GM19397 (cell line): ENCODE data around the gene C20orf204.
A peak's percentile ranks its signal among the peaks of the same experiment; 100 is the strongest.

Experiments
- ATAC-seq: cut with Tn5 transposase; IDR thresholded peaks from one replicate; pipeline ENCODE4 v1.9.1; 2021; ENCODE audit warnings: mild to moderate bottlenecking, moderate library complexity; ENCODE audit not compliant: unreplicated experiment

C20orf204 gene

DNA sequence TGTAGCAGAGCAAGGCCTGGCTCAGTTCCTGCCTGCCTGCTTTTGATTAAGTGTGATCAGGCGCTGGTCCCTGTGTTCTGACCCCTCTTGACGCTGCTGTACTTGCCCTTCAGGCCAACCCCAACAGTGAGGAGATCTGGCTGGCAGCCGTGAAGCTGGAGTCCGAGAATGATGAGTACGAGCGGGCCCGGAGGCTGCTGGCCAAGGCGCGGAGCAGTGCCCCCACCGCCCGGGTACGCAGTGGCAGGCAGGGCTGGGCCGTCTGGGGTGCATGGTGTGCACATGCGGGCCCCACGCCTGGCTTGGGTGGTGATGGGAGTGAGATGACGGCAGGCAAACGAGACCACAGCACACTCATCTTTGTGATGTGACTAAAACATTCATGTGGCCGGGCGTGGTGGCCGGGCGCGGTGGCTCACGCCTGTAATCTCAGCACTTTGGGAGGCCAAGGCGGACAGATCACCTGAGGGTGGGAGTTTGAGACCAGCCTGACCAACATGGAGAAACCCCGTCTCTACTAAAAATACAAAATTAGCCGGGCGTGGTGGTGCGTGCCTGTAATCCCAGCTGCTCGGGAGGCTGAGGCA, 10.1 kb upstream of the C20orf204 start:
- ATAC-seq, result no peak

DNA sequence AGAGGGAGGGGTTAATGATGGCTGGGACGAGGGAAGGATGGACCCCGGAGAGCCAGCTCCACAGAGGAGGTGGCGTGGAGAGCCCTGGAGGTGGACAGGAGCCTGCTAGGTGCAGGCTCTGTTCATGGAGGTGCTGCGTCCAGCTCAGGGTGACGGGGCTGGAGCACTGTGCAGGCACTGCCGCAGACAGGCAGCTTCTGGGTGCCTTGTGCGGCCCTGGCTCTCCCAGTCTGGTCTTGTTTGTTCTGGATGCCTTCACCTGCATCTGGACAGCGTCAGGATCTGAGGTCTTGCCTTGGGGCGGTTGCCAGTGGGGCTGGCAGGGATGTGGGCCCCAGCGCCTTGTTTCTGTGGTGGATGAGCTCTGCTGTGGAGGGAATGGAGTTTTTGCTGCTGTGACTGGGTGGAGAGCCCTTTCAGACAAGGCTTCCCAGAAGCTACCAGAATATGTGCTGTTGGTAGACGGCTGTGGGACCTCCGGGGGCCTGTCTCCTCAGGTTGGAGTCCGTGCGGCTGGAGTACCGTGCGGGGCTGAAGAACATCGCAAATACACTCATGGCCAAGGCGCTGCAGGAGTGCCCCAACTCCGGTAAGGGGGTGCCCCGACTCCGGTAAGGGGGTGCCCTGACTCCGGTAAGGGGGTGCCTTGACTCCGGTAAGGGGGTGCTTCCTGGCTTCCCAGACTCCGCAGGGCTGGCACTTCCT, 7.8 kb upstream of the C20orf204 start:
- no peak for ATAC-seq

DNA sequence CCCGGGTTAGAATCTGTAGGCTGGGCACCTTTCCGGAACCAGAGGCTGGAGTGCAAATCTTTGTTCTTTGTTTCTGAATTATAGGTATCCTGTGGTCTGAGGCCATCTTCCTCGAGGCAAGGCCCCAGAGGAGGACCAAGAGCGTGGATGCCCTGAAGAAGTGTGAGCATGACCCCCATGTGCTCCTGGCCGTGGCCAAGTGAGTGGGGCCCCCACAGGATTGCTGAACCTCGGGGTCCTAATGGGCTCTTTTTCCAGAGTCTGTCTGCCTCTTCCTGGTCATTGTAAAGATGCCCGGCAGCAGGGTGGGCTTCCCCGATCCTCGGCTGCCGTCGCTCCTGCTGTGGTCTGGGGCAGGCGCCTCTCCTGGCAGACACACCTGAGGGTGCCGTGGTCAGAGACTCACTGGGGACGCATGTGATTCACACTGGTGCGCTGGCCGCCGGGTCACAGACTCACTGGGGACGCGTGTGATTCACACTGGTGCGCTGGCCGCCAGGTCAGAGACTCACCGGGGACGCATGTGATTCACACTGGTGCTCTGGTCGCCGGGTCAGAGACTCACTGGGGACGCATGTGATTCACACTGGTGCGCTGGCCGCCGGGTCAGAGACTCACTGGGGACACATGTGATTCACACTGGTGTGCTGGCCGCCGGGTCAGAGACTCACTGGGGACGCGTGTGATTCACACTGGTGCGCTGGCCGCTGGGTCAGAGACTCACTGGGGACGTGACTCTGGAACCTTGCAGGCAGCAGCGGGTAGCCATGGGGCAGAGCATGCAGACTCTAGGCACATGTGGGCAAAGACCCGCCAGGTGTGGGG, 6.5 kb upstream of the C20orf204 start:
- no peak for ATAC-seq

DNA sequence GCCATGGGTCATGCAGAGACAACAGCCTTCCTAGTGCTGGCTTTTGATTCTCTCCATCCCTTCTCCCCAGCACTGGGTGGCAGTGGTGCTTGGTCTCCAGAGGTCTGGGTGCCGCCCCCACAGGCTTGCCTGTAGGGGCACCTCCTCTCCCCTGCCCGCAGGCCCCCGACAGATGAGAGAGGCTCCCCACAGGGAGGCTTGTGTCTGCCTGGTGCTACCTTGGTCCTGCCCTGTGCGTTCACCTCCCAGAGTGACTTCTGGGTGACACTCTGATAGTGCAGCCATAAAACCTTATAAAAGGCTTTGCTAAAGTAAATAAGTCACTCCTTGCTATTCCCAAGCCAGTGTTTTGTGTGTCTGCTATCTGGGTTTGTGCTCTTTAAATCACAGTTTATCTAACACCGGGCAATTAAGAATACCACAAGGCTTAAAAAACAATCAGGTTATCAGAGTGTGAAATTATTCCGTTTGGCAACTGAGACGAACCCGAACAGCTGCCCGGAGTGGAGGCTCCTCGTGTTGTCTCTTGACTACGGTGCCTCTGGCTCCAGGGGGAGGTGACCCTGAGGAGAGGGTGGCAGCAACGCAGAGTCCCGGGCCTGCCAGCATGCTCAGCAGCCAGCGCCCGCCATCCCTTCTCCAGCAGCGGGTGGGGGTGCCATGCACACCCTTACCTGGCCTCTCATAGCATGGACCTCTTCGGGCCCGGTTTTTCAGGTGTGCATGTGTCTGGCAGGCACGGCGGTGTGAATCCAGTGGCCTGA, 5.4 kb upstream of the C20orf204 start:
- ATAC-seq, result no peak

DNA sequence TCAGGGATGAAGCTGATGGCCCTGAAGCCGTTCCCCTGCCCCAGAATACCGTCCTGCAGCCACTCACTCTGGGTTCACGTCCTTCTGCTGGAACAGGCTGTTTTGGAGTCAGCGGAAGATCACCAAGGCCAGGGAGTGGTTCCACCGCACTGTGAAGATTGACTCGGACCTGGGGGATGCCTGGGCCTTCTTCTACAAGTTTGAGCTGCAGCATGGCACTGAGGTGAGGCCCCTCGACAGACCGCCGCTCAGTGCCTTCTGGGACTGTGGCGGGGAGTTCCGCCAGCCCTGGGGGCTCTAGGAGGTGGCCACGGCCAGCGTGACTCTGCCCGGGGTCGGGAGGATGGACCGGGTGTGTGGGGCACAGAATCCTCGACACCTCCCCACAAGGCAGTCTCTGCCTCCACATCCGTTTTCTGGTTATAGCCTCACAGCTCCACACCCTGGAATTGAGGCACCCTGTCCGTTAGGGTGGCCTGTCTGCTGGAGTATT, 4.1 kb upstream of the C20orf204 start:
- no peak for ATAC-seq

DNA sequence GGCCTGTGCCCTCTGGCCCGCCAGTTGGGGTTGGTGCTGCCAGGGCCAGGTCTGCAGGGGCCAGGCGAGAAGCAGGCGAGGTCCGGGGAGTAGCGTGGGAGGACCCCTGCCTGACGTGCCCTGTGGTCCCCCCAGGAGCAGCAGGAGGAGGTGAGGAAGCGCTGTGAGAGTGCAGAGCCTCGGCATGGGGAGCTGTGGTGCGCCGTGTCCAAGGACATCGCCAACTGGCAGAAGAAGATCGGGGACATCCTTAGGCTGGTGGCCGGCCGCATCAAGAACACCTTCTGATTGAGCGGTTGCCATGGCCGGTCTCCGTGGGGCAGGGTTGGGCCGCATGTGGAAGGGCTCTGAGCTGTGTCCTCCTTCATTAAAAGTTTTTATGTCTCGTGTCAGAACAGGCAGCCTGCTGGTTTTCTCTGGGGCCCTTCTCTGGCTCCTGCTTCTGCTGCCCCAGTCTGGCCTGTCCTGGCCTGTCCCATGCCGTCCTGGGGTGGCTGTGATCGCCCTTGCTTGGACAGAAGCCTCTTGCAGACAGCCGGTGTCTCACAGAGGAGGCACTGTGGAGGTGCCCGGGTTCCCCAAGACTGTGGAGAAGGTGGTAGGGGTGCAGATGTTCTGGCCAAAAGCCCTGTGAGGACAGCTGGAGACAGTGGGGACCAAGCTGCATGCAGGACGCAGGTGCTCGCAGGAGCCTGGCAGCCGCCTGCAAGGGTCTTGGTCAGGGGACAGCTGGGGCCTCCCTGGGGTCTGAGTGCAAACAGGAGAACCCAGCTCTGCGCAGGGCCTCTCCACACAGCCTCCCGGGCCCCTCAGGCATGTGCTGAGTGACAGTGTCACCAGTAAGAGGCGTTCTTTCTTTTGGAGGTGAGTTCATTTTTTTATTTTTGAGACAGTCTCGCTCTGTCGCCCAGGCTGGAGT, 3.0 kb upstream of the C20orf204 start:
- ATAC-seq, result no peak

DNA sequence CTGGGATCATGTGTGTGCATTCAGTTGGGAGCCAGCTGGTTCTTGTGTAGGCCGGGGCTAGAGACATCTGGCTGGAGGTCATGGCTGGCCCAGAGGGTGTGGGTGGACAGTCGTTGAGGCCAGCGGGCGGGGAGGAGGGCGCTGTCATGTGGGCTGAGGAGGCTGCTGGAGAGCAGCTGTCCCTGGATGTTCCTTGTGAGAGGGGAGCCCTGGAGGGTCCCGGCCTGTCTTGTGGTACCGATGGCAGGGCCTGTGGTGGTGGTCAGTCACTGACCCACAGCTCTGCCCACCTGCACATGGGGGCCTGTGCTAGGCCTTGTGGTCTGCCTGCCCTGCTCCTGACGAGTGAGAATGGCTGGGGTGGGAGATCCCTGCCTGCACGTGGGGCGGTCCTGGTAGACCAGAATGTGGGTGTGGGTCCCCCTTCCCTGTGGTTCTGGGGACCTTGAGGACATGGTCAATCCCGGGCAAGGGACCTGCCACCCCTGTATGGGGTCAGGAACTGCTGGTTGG, 1.9 kb upstream of the C20orf204 start:
- ATAC-seq, result no peak

DNA sequence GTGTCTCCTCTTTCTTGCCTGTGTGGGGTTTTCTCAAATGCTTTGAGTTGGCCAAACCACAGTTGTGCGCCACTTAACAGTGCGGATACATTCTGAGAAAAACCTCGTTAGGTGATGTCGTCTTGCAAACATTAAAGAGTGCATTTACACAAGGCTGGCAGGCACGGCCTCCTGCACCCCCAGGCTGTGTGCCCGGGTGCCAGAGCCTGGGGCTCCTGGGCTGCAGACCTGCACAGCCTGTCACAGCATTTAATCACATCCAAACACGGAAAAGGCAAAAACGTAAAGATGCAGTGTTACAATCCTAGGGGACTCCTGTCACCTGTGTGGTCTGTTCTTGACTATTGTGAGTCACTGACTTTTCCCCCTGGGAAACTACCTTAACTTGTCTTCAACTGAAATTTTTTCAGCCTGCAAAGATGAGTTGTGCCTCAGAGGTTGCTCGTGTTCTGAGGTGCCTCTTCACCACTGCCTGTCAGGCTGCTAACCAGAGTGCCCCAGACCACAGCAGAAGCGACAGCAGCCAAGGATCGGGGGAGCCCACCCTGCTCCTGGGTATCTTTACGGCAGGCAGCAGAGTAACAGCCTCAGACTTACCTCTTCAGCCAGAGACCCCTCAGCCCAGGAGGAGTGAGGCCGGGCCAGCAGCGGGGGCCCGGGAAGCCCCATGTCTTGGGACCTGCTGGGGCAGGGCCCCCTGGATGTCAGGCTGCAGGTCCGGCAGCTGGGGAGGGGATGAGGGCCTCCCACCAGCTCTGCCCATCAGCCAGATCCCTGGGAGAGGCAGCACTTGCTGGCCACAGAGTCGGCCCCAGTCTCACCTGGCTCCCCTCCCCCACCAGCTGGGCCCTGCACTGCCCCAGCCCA, 683 bp upstream of the C20orf204 start:
- ATAC-seq, result no peak

DNA sequence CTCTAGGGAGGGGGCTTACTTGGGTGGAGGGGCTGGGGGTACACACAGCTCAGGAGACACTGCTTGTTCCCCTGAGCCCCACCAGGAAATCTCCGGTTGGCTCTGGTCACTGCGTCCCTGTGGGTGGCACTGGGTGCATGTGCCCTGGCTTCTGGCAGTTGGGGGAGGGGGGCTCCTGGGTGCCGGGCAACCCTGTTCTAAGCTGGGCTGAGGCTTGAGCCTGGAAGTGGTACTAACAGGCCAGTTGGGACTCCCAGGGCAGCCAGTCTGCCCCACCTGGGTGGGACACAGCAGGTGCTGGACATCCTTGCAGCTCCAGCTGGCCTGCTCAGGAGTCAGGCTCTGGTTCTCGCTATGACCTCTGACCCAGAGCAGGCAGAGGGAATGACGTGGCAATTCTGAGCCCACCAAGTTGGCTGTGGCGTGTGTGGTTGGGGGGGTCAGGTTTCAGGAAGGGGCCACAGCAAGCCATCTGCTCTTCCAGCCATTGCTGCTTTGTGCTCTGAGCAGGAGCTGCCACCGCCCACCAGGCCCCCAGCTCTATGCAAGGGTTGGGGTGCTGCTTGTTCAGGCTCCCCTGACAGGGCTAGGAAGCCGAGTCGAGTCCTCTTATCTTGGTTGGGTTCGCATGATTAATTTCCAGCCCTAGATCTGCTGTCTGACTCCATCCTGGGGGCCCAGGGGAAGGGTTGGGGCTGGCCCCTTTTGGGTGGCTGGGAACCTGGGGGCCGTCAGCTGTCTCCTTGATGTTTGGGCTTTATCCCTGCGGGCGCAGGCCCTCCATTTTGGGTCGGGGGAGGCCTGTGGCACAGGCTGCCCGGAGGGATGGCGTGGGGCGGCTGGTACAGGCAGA, 590 bp downstream of the C20orf204 start:
- no peak for ATAC-seq

DNA sequence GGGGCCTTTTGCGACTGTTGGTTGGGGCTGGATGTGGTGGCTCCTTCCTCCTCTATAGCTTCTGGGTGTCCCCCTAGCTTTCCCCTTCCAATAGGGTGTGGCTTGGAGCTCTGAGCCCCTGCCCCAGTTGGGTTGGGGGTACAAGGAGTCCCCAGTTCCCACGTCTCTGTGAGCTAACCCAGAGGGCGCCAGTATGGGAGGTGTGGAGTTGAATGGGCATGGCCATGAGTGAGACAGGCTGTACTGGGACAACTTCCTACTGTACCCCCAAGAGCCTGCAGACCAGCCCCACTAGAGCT, 1.2 kb downstream of the C20orf204 start:
- no peak for ATAC-seq

DNA sequence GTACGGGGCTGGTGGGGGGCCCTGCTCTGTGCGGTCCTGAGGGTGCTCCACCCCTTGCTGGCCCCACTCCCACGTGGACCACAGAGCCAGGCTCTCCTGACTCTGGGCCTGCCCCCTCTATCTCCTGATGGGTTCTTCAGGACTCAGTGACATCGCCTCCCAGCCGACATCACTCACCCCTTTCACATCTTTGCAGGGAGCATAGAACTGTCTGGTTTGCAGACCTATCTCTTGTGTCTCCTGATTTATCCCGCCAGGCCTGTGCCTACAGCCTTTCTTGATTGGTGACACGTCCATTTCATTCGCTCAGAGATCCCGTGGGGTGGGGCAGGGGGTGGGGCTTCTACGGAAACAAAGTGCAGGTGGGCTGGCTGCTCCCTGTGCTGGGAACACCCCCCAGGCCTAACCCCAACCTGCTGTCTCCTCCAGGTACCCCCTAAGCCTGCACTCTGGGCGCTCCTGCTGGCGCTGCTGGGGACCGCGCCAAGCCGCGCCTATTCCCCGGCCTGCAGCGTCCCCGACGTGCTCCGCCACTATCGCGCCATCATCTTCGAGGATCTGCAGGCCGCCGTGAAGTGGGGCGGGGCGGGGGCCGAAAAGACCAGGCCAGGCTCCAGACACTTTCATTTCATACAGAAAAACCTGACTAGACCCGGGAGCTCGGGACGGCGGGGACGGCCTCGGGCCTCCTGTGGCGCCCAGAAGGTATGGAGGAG, 1.7 kb downstream of the C20orf204 start:
- ATAC-seq, result no peak

DNA sequence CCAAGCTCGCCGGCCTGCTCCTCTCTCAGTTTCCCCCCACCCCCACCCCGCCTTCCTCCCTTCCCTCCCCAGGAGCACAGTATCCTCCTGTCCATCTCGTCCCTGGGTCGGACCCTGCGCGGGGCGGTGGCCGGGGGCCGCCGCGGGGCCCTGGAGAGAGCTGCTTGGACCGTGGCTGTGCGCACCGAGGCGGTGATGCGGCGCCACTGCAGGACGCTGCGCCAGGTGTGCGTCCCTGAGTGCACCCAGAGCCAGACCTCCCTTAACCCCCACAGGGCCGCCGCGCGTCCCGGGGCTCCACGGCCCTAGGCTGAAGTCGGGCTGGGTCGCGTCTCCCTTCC, 2.2 kb downstream of the C20orf204 start:
- peak; percentile 37 for ATAC-seq

DNA sequence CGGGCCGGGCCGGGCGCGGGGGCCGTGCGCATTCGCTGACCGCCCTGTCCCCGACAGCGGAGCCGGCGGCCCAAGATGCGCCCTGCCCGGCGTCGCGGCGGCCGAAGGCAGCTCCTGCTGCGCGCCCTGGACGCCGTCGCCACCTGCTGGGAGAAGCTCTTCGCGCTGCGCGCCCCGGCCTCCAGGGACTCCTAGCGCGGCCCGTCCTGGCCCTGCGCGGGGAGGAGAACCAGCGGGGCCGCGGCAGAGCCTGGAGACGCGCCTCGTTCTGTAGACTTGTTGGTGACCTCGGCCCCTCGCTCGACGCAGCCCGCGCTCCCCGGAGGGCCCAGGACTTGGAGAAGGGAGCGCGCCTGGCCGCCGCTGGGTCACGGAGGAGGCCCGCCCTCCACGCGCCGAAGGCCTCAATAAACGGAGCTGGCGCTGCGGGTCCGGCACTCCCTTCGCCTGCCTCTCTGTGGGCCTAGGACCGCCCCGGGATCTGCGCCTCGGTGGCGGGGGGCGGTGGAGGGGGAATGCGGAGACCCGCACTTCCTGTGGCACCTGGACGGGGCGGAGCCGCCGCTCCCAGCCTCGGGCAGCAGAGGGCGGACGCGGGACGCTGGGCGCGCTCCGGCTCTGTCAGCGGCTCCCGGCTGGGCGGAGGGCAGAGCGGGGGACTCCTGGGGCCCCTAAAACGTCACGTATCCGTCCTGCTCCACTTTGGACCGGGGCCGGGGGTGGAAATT, 2.7 kb downstream of the C20orf204 start:
- ATAC-seq, result peak; percentile 50

DNA sequence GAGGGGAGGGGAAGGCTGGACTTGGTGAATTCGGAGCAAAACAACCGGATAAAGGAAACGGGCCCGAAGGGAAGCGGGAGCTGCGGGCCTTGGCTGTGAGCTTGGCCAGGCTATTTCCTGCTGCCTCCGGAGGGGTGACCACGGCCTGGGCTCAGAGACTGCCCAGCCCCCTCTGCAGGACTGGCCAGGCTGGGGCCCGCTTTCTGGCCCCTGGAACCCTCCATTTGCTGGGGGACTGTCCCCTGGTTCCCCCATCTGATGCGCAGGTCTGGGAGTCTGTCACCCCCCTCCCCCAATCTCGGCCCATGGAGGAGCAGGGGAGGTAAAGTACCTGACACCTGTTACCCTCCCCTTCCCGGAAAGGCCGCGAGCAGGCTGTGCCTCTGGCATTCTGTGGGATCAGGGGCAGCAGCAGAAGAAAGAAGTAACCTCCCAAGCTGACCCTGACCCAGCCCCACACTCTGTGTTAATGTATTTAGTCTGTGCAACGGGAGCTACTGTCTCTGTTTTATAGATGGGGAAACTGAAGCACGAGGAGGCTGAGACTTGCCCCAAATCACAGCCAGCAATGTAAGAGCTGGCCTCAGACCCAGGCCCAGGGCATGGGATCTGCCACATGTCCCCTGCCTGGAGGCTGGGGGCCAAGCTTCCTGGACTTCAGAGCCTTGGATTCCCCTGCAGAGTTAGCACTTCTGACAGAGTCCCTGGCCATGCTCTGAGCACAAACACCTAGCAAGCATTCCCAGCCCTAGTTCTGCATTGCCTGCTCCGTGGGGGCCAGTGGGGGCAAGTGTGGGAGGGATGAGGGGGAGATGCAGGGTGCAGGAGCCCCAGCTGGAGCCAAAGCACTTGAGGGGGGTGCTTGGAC, 3.5 kb downstream of the C20orf204 start:
- no peak for ATAC-seq

DNA sequence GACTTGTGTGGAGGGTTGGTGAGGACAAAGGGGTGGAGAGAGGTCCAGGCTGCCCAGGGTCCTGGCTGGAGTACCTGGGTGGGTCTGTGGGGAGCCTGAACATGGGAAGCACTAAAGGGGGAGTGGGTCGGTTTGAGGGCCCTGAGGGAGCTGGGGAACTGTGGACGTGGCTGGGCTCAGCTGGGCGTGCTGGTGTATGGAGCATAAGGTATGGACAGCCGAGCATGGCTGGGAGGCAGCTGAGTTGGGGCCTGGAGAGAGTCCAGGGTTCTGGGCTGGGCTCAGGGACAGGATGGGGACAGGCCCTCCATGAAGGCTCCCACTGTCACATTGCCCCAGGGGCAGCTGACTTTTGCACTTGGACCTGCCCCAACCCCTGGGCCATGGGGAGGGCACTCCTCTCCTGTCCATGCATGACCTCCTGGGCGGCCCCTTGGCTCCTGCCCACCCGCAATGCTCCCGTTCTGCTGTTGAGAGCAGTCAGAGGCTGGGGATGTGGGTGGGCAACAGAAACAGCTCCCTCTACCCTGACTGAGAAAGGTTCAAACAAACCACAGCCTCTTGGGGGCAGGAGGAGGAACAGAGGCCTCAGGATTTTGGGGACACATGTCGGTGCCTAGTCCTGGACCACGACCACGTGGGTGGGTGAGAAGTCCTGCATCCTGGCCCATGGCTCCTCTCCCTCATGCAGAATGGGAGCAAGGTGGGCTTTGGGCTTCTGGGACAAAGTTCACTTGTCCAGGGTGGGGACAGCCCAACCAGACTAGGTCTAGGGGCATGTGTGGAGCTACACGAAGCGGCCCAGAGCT, 4.5 kb downstream of the C20orf204 start:
- ATAC-seq, result no peak
